ENCODE measurements around the gene NSUN5.
"Not testable (repeated sequence)": the region's sequence is repeated elsewhere in the genome, so short reads cannot be mapped to it uniquely, and the experiment has no call there.

The NSUN5 gene

DNA sequence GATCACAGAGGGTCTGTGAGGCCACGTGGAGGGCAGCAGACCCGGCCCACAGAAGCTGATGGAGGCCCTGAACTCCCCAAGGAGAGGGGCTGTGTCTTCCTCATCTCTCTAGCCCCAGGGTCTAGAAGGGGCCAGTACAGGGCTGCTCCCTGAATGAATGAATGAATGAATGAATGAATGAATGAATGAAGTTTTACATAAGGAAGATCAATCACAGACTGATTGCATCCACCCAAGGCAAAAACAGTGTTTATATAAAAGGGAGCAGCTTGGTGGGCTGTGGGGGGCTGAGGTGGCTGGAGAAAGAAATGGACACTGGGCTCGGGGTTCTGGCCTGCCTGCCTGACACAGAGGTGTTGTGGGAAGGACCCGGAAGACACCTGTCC is 4.9 kb upstream of the NSUN5 start:
- Histone ChIP-seq H3K27ac (ENCODE audit: low read length) (no peak overlapping the region), H3K4me1 (ENCODE audit: control insufficient read depth, insufficient read depth, low read length) (no peaks in the 10 kb centered on the region), H3K9me3 (ENCODE audit: control insufficient read depth, insufficient read depth, low read length) (no peaks in the 10 kb centered on the region), H3K4me3 (ENCODE audit: low read length) (no peak overlapping the region), H3K27me3 (ENCODE audit: control insufficient read depth, insufficient read depth, low read length) (no peaks in the 10 kb centered on the region), H3K36me3 (ENCODE audit: control insufficient read depth, insufficient read depth, low read length) (no peaks in the 10 kb centered on the region)
- WGBS (ENCODE audit: insufficient coverage, insufficient read length): no CpG with 5 or more reads among the region's 4 CpGs
- DNase-seq (ENCODE audit: low read depth, low spot score): no peak

DNA sequence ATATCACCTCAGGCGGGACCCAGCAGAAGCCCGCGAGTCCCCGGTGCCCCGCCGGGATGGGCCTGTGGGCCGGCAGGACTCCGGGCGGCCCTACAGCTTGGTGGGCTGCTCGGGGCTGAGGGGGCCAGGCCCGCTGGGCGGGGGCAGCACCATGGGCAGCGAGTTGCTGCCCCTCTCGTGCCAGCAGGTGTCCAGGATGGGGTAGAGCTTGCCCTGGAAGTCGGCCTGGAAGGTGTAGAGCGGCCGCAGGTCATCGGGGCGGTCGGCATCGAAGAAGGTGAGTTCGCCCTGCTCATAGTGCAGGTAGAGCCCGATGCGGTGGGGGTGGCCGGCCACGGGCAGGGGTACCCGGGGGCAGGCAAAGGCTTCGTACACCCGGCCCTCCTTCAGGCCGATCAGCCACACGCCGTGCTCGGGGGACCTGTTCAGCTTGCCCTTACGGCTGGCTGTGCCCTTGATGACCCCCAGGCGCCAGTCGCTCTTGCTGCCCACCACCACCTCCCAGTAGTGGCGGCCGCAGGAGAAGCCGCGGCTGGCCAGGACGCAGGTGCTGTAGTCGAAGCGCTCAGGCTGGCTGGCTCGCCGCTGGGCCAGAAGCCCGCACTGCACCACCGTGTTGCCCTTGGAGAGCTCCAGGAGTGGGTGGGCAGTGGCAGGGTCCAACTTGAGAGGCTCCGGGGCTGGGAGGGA is 4.3 kb upstream of the NSUN5 start:
- Histone ChIP-seq H3K9me3 (ENCODE audit: control insufficient read depth, insufficient read depth, low read length) (no peaks in the 10 kb centered on the region), H3K4me3 (ENCODE audit: low read length) (no peak overlapping the region), H3K36me3 (ENCODE audit: control insufficient read depth, insufficient read depth, low read length) (no peaks in the 10 kb centered on the region), H3K27me3 (ENCODE audit: control insufficient read depth, insufficient read depth, low read length) (no peaks in the 10 kb centered on the region), H3K27ac (ENCODE audit: low read length) (no peak overlapping the region), H3K4me1 (ENCODE audit: control insufficient read depth, insufficient read depth, low read length) (no peaks in the 10 kb centered on the region)
- WGBS (ENCODE audit: insufficient coverage, insufficient read length): no CpG with 5 or more reads among the region's 48 CpGs
- no peak for DNase-seq (ENCODE audit: low read depth, low spot score)

DNA sequence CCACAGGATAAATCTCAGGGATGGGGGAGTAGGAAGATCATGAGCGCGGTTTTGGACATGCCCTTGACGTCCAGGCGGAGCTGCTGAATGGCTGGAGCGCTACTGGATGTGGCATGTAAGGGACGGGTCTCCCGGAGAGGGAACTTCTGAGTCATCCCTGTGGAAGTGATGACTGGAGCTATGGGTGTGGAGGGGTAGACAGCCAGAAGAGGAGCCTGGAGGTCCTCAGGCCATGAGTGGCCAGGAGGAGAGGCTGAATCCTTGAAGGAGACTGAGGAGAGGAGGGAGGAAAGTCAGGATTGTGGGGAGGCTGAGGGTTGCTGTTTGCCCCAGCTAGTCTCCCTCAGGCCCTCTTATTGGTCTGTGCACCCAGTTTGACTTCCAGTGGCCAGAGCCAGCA is 2.8 kb upstream of the NSUN5 start:
- not testable (repeated sequence) for H3K36me3 ChIP-seq (ENCODE audit: control insufficient read depth, insufficient read depth, low read length); H3K4me1 ChIP-seq (ENCODE audit: control insufficient read depth, insufficient read depth, low read length); H3K27me3 ChIP-seq (ENCODE audit: control insufficient read depth, insufficient read depth, low read length); H3K9me3 ChIP-seq (ENCODE audit: control insufficient read depth, insufficient read depth, low read length); H3K4me3 ChIP-seq (ENCODE audit: low read length); DNase-seq (ENCODE audit: low read depth, low spot score); H3K27ac ChIP-seq (ENCODE audit: low read length)
- WGBS (ENCODE audit: insufficient coverage, insufficient read length): no CpG with 5 or more reads among the region's 7 CpGs

DNA sequence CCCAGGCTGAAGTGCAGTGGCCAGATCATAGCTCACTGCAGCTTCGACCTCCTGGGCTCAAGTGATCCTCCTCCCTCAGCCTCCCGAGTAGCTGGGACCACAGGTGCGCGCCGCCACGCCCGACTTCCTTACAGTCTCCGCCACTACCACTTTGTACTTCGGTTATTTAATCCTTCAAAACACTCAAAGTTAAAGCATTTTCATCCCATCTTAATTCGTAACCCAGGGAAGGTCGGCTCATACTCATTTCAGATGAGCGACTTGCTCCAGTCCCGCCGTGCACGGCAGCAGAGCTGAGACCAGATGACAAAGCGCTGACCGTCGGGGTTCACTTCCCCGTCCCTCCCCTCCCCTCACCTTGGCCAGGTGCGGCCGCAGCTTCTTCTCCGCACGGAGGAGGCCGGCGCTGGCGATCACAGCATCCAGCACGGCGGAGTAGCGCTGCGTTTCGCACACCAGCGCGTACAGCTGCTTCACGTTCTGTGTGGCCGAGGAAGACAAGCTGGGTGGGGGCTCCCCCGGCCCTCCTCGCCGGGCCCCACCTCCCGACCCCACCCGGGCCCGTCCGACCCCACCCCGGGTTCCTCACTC is 457 bp downstream of the NSUN5 start:
- no peak overlapping the region for H3K27ac ChIP-seq (ENCODE audit: low read length)
- no peaks in the 10 kb centered on the region for H3K9me3 ChIP-seq (ENCODE audit: control insufficient read depth, insufficient read depth, low read length)
- H3K4me3 ChIP-seq (ENCODE audit: low read length): peak overlapping the region; percentile 95
- no peak for DNase-seq (ENCODE audit: low read depth, low spot score)
- no CpG with 5 or more reads among the region's 43 CpGs for WGBS (ENCODE audit: insufficient coverage, insufficient read length)
- peaks cover 18% of the 10 kb centered on the region for H3K36me3 ChIP-seq (ENCODE audit: control insufficient read depth, insufficient read depth, low read length)
- H3K4me1 ChIP-seq (ENCODE audit: control insufficient read depth, insufficient read depth, low read length): no peaks in the 10 kb centered on the region
- H3K27me3 ChIP-seq (ENCODE audit: control insufficient read depth, insufficient read depth, low read length): no peaks in the 10 kb centered on the region

DNA sequence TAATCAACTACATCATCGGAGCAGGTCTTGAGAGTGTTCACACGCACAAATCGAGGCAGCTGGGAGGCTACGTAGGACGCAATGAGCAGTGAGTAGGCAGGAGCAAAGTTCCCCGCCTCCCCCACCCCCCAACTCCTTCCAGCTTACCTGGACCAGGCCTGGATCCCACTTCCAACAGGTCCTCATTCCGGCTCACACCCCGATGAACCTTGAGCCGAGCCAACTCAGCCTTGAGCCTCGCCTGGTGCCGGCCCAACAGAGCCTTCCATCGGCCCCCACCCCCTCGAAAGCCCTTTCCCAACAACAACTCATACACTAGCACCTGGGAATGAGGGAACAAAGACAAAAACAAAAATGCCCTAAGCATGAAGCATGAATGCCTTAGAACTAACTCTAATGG is 1.2 kb downstream of the NSUN5 start:
- no peak overlapping the region for H3K27ac ChIP-seq (ENCODE audit: low read length)
- H3K4me1 ChIP-seq (ENCODE audit: control insufficient read depth, insufficient read depth, low read length): no peaks in the 10 kb centered on the region
- H3K9me3 ChIP-seq (ENCODE audit: control insufficient read depth, insufficient read depth, low read length): no peaks in the 10 kb centered on the region
- no peak overlapping the region; the same call in 1 of the 2 replicates for H3K4me3 ChIP-seq (ENCODE audit: low read length)
- peaks cover 22% of the 10 kb centered on the region for H3K36me3 ChIP-seq (ENCODE audit: control insufficient read depth, insufficient read depth, low read length)
- no peaks in the 10 kb centered on the region for H3K27me3 ChIP-seq (ENCODE audit: control insufficient read depth, insufficient read depth, low read length)
- no CpG with 5 or more reads among the region's 13 CpGs for WGBS (ENCODE audit: insufficient coverage, insufficient read length)
- no peak for DNase-seq (ENCODE audit: low read depth, low spot score)

DNA sequence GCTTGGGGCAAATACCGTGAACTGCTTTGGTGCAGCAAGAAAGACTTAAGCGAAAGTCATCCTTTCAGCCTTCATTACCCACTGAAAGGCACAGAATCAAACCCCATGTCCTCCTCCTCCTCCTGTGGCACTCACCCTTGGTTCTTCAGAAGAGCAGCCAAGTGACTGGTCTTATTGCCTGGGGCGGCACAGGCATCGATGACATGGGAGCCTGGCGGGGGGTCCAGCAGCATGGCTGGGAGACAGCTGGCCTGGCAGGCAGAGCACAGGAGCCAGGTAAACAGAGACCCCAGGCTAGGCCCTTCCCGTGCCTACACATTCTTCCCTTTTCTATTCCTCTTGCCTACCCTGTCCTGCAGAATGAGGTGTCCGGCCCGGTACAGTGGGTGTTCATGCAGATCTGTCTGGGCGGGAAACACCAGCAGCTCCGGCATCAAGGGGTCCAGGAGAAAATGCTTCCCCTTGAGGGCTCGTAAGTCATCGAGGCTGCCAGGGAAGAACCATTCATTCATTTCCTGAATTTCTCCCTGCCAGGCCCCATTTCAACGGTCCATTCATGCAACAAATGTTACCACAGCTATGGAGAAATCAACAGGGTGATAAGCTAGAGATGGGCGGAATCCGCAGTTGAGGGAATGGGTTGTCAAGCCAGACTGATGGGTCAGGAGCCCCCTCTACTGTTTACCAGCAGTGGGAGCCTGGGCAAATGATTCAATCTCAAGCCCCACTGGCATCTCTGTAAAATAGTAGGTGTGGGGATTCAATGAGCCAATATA is 3.8 kb downstream of the NSUN5 start:
- H3K27ac ChIP-seq (ENCODE audit: low read length); DNase-seq (ENCODE audit: low read depth, low spot score): not testable (repeated sequence)
- no CpG with 5 or more reads among the region's 15 CpGs for WGBS (ENCODE audit: insufficient coverage, insufficient read length)

DNA sequence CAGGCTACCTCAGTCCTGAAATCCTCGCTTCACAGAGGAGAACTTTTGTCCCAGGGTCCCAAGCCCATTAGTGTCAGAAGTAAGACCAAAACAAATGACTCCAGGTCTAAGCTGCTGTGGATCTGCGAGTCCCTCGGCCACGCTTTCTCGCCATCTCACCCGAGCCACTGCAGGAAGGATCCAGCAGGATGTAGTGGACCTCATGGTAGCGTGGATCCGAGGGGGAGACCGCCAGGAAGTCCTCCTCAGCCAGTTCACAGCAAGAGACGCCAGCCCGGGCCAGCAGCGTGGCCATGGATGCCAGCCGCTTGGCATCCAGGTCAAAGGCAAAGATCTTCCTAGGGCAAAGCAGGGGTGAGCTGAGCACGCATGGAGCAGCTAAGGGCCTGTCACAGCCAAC is 4.6 kb downstream of the NSUN5 start:
- Histone ChIP-seq H3K36me3 (ENCODE audit: control insufficient read depth, insufficient read depth, low read length) (peaks cover 22% of the 10 kb centered on the region), H3K4me1 (ENCODE audit: control insufficient read depth, insufficient read depth, low read length) (no peaks in the 10 kb centered on the region), H3K4me3 (ENCODE audit: low read length) (no peak overlapping the region), H3K9me3 (ENCODE audit: control insufficient read depth, insufficient read depth, low read length) (no peaks in the 10 kb centered on the region), H3K27ac (ENCODE audit: low read length) (no peak overlapping the region), H3K27me3 (ENCODE audit: control insufficient read depth, insufficient read depth, low read length) (no peaks in the 10 kb centered on the region)
- no peak for DNase-seq (ENCODE audit: low read depth, low spot score)
- no CpG with 5 or more reads among the region's 14 CpGs for WGBS (ENCODE audit: insufficient coverage, insufficient read length)

More for the DNA sequence above, 3.8 kb downstream of the NSUN5 start:
- H3K36me3 ChIP-seq (ENCODE audit: control insufficient read depth, insufficient read depth, low read length): peaks cover 22% of the 10 kb centered on the region
- H3K27me3 ChIP-seq (ENCODE audit: control insufficient read depth, insufficient read depth, low read length); H3K4me1 ChIP-seq (ENCODE audit: control insufficient read depth, insufficient read depth, low read length); H3K4me3 ChIP-seq (ENCODE audit: low read length); H3K9me3 ChIP-seq (ENCODE audit: control insufficient read depth, insufficient read depth, low read length): not testable (repeated sequence)

DNA sequence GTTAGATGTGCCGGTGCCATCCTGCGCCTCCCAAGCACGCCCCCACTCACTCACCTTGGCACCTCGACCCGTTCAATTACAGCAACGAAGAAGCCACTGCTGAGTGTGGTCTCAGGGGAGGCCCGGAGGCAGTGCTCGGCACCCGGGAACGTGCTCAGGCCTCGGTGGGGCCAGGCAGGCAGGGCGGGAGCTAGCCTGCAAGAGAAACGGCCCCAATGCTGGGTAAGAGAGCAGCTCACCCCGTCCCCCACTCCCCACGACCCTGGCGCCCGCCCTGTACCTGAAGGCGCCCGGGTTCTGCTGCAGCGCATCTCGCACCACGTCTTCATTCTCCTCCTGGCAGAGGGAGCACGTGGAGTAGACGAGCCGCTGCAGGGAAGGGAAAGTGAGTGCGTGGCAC is 5.1 kb downstream of the NSUN5 start:
- no peak overlapping the region for H3K27ac ChIP-seq (ENCODE audit: low read length)
- peaks cover 22% of the 10 kb centered on the region for H3K36me3 ChIP-seq (ENCODE audit: control insufficient read depth, insufficient read depth, low read length)
- H3K27me3 ChIP-seq (ENCODE audit: control insufficient read depth, insufficient read depth, low read length): no peaks in the 10 kb centered on the region
- H3K9me3 ChIP-seq (ENCODE audit: control insufficient read depth, insufficient read depth, low read length): no peaks in the 10 kb centered on the region
- DNase-seq (ENCODE audit: low read depth, low spot score): no peak
- H3K4me1 ChIP-seq (ENCODE audit: control insufficient read depth, insufficient read depth, low read length): no peaks in the 10 kb centered on the region
- WGBS (ENCODE audit: insufficient coverage, insufficient read length): no CpG with 5 or more reads among the region's 26 CpGs
- no peak overlapping the region for H3K4me3 ChIP-seq (ENCODE audit: low read length)

DNA sequence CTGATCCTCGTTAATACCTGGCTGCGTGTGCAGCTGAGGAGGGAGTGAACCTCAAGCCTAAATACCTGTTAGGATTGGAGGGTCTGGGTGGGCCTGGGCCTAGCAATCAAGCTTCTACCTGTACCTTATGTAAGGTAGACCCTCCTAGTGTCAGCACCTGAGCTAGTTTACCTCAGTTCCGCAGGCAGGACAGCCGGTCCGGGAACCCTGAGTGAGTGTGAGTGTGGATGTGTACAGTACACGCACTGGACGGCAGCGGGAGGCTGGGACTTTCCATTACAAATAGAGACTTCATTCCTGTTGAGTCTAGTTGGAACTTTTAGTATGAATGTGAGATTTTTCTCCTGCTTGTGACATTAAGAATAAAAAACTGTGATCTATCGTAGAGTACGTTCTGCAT is 5.8 kb downstream of the NSUN5 start:
- not testable (repeated sequence) for H3K27ac ChIP-seq (ENCODE audit: low read length); H3K27me3 ChIP-seq (ENCODE audit: control insufficient read depth, insufficient read depth, low read length)
- peaks cover 22% of the 10 kb centered on the region for H3K36me3 ChIP-seq (ENCODE audit: control insufficient read depth, insufficient read depth, low read length)

DNA sequence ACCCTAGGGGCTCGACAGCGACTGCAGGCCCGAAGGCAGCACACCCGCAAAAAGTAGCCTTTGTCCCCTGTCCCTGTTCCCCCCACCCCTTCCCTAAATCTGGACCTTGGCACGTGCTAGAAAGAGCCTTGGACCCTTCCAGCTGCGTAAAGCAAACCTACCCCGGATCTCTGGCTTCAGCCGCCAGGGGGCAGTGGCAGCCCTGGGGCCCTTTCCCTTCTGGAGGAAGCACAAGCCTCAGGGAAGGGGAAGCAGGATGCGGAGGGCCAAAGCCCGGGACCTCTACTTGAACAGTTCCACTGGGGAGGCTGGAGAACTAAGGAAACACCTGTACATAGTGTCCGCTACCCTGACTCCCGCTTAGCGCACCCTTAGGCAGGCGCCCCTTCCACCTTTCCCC is 7.5 kb downstream of the NSUN5 start:
- H3K27me3 ChIP-seq (ENCODE audit: control insufficient read depth, insufficient read depth, low read length); H3K27ac ChIP-seq (ENCODE audit: low read length); H3K9me3 ChIP-seq (ENCODE audit: control insufficient read depth, insufficient read depth, low read length); H3K4me1 ChIP-seq (ENCODE audit: control insufficient read depth, insufficient read depth, low read length); H3K4me3 ChIP-seq (ENCODE audit: low read length); DNase-seq (ENCODE audit: low read depth, low spot score): not testable (repeated sequence)
- no CpG with 5 or more reads among the region's 14 CpGs for WGBS (ENCODE audit: insufficient coverage, insufficient read length)
- H3K36me3 ChIP-seq (ENCODE audit: control insufficient read depth, insufficient read depth, low read length): peaks cover 22% of the 10 kb centered on the region

More for the DNA sequence above, 5.8 kb downstream of the NSUN5 start:
- DNase-seq (ENCODE audit: low read depth, low spot score); H3K9me3 ChIP-seq (ENCODE audit: control insufficient read depth, insufficient read depth, low read length); H3K4me1 ChIP-seq (ENCODE audit: control insufficient read depth, insufficient read depth, low read length); H3K4me3 ChIP-seq (ENCODE audit: low read length): not testable (repeated sequence)
- no CpG with 5 or more reads among the region's 10 CpGs for WGBS (ENCODE audit: insufficient coverage, insufficient read length)
